Fibroblast of lung (primary cell): ENCODE measurements around the gene DNAJC5. TPM values are rescaled to one million over a fixed set of nuclear protein-coding genes. Genes with fewer than 3 reads are reported as not detected.

Experiments
- DNase-seq, 2 donors: peaks; one replicate each; pipeline versions ENCODE4 v3.0.0 to v3.0.0-alpha.2; 2010; ENCODE audit warnings: low read depth in 2 of 2
- H2AFZ ChIP-seq: 2 replicates; pipeline ENCODE4 v1.5.1; 2012; ENCODE audit warnings: low read length, control low read depth, inconsistent platforms
- H3K27ac ChIP-seq: 2 replicates; pipeline ENCODE4 v1.5.1; 2011; ENCODE audit warnings: low read length, control low read depth; ENCODE audit not compliant: insufficient read depth
- H3K27me3 ChIP-seq: 2 replicates; pipeline ENCODE4 v1.5.1; 2011; ENCODE audit warnings: mild to moderate bottlenecking, low read length; ENCODE audit not compliant: control insufficient read depth, insufficient read depth
- H3K36me3 ChIP-seq: 2 replicates; pipeline ENCODE4 v1.5.1; 2011; ENCODE audit warnings: low read length; ENCODE audit not compliant: control insufficient read depth, insufficient read depth
- H3K4me1 ChIP-seq: 2 replicates; pipeline ENCODE4 v1.5.1; 2011; ENCODE audit warnings: low read length; ENCODE audit not compliant: control insufficient read depth, insufficient read depth; ENCODE audit errors: extremely low read depth
- H3K4me2 ChIP-seq: 2 replicates; pipeline ENCODE4 v1.5.1; 2011; ENCODE audit warnings: low read length, control low read depth; ENCODE audit not compliant: insufficient read depth; ENCODE audit errors: extremely low read depth
- H3K4me3 ChIP-seq, 4 experiments: fragments of 200-600 bp in 1 of 4; sonication (generic) in 1 of 4; replicated peaks in 1 of 4; 2 replicates each; pipeline ENCODE4 v1.5.1; 2011 to 2016; ENCODE audit warnings: low read length in 4 of 4, low read depth in 3 of 4, mild to moderate bottlenecking in 3 of 4, control low read depth in 2 of 4, inconsistent platforms in 1 of 4, mixed read lengths in 1 of 4; ENCODE audit not compliant: insufficient read depth in 1 of 4; ENCODE audit errors: control extremely low read depth in 1 of 4
- H3K79me2 ChIP-seq: 2 replicates; pipeline ENCODE4 v1.5.1; 2012; ENCODE audit warnings: mild to moderate bottlenecking, low read length, inconsistent platforms; ENCODE audit not compliant: control insufficient read depth, insufficient read depth
- H3K9ac ChIP-seq: 2 replicates; pipeline ENCODE4 v1.5.1; 2011; ENCODE audit warnings: mild to moderate bottlenecking, low read length, control low read depth; ENCODE audit not compliant: insufficient read depth
- H3K9me3 ChIP-seq: 2 replicates; pipeline ENCODE4 v1.5.1; 2012; ENCODE audit warnings: low read depth, low read length; ENCODE audit not compliant: control insufficient read depth, insufficient read depth
- H4K20me1 ChIP-seq: 2 replicates; pipeline ENCODE4 v1.5.1; 2011; ENCODE audit warnings: low read length; ENCODE audit not compliant: control insufficient read depth, insufficient read depth; ENCODE audit errors: extremely low read depth
- EZH2 ChIP-seq: IDR thresholded peaks from 2 replicates; pipeline ENCODE4 v1.5.1; 2012; ENCODE audit warnings: low read length, control low read depth, mild to moderate bottlenecking; ENCODE audit errors: missing control alignments
- polyA plus RNA-seq, 2 donors: library from polyadenylated mRNA; depleted of rRNA in 1 of 2; stranded (reverse) in 1 of 2; unstranded in 1 of 2; fragments of >200 nt; gene quantifications; 2 replicates each; pipeline ENCODE4 v1.2.1, GENCODE V29; 2011 to 2012; ENCODE audit warnings: missing spikeins in 1 of 2
- total RNA-seq: library from RNA; depleted of rRNA; stranded (reverse); fragments of >200 nt; gene quantifications from 2 replicates; pipeline ENCODE4 v1.2.1, GENCODE V29; 2014
- TF ChIP-seq, protein P1 (sequence below), 2 donors: IDR thresholded peaks in 1 of 2; conservative IDR thresholded peaks in 1 of 2; 1 replicate in 1 of 2; 2 replicates in 1 of 2; pipeline ENCODE4 v1.5.1; 2011 to 2012; ENCODE audit warnings: low read length in 2 of 2, control low read depth in 1 of 2, inconsistent platforms in 1 of 2, low read depth in 1 of 2, mild to moderate bottlenecking in 1 of 2

The DNAJC5 gene
- total and polyA plus RNA-seq, 2 donors (not counting 1 experiment from before 2014, with no cell fraction given) = 29.6 to 48.9 TPM

DNA sequence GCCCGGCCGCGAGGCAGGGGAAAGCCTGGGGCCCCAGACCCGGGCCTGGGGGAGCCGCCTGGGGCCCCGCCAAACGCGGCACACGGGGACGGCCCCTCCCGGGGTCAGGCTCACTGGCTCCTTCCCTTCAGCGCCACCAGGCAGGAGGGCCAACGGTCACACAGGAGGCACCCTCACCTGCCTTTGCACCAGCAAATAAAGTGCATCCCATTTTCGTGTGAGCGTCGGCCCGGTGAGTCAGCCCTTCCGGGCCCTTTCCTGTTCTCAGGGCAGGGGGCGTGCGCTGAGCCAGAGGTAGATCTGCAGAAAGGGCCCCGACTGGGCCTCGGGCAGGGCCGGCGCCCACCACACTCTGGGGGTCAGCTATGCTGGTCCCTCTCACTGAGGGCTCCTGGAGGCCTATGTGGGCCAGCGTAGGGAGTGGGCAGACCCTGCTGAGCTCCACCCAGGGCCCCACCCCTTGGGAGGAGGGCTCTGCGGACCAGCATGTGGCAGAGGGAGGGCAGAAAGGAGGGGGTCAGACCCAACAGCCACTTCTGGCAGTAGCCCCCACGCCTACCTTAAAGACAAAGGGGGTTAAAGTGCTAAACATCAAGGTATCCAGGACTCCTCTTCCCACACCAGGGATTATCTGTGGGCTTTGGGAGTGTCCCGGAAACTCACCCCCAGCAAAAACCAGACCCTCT lies 62.2 kb downstream of the DNAJC5 start:
- H4K20me1 ChIP-seq = no peaks in the 10 kb centered on the region
- peak overlapping the region; percentile 9 to 70 (median 42) for H3K4me3 ChIP-seq
- H3K79me2 ChIP-seq = peaks cover 34% of the 10 kb centered on the region
- DNase-seq = peak; percentile 55 to 65
- H3K4me1 ChIP-seq = peaks cover 17% of the 10 kb centered on the region
- peak overlapping the region; percentile 72 for H3K4me2 ChIP-seq
- TF ChIP-seq EZH2 = no peak
- TF ChIP-seq, protein P1, sequence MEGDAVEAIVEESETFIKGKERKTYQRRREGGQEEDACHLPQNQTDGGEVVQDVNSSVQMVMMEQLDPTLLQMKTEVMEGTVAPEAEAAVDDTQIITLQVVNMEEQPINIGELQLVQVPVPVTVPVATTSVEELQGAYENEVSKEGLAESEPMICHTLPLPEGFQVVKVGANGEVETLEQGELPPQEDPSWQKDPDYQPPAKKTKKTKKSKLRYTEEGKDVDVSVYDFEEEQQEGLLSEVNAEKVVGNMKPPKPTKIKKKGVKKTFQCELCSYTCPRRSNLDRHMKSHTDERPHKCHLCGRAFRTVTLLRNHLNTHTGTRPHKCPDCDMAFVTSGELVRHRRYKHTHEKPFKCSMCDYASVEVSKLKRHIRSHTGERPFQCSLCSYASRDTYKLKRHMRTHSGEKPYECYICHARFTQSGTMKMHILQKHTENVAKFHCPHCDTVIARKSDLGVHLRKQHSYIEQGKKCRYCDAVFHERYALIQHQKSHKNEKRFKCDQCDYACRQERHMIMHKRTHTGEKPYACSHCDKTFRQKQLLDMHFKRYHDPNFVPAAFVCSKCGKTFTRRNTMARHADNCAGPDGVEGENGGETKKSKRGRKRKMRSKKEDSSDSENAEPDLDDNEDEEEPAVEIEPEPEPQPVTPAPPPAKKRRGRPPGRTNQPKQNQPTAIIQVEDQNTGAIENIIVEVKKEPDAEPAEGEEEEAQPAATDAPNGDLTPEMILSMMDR (conservative IDR thresholded peaks at IDR 0.05 in 1 of 2, IDR thresholded peaks at IDR 0.05 in 1 of 2; ENCODE audit: low read depth in 1 of 2, low read length in 2 of 2) = peak in 1 of 2 donors; percentile 17
- H3K27me3 ChIP-seq = no peaks in the 10 kb centered on the region
- peak overlapping the region; percentile 40 for H3K27ac ChIP-seq
- H3K9ac ChIP-seq = no peak overlapping the region
- H2AFZ ChIP-seq = no peak overlapping the region
- H3K9me3 ChIP-seq = no peaks in the 10 kb centered on the region
- H3K36me3 ChIP-seq = peaks cover 15% of the 10 kb centered on the region

DNA sequence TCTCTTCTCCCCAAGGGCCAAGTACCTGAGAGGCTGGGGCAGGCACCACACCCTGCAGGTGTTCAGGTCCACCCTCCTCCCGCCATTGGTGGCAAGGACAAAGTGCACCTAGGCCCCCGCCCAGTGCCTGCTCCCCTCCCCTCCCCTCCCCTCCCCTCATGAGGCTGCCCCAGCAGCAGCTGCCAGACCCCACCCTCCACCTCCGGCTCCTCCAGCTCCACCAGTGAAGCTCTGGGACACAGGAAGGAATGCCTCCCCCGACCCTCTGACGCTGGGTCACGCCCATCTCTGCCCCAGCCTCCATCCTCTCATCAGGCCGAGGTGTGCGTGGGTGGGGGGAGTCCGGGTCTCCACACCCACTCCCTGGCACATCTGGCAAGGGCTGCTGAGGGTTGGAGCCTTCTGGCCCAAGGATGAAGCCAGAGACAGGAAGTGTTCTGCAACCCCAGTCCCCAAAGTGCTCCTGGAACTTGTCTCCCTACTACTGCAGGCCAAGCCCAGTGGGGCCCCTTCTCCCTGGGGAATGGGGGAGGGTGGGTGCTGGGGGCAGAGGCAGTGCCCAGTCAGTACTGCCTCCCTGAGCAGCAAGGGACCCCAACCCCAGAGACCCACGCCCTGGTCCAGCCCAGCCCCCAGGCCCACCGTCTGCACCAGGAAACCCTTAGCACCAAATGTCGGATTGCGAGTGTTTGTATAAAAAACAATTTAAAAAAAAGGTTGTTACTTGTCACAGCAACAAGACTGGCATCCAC lies 62.9 kb downstream of the DNAJC5 start:
- peak in 1 of 2 donors; percentile 25 for DNase-seq
- TF ChIP-seq, protein P1 (conservative IDR thresholded peaks at IDR 0.05 in 1 of 2, IDR thresholded peaks at IDR 0.05 in 1 of 2; ENCODE audit: low read depth in 1 of 2, low read length in 2 of 2) = no peak
- no peak for TF ChIP-seq EZH2
- no peak overlapping the region for H3K27ac ChIP-seq
- H3K9ac ChIP-seq = no peak overlapping the region
- peak overlapping the region; percentile 72 for H3K4me2 ChIP-seq
- H3K79me2 ChIP-seq = peaks cover 27% of the 10 kb centered on the region
- H3K36me3 ChIP-seq = peaks cover 22% of the 10 kb centered on the region
- H3K4me3 ChIP-seq = no peak overlapping the region
- no peaks in the 10 kb centered on the region for H3K9me3 ChIP-seq
- H3K4me1 ChIP-seq = peaks cover 17% of the 10 kb centered on the region
- H4K20me1 ChIP-seq = no peaks in the 10 kb centered on the region
- no peak overlapping the region for H2AFZ ChIP-seq
- H3K27me3 ChIP-seq = no peaks in the 10 kb centered on the region

DNA sequence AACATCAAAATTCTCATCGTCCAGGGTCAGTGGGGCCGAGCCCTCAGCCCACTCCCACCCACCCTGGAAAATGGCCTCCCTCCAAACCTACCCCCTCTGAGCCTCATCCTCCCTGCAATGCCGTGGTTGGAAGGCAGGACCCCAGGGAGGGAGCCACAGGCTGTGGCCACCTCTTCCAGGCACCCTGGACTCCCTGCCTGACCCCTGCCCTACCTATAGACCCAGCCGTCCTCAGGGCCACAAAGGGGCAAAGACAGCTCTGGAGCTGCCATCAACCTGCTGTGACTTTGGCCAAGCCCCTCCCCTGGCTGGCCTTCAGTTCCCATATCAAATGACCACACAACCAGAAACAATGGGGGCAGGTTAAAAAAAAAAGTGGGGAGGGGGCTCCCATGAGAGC lies 63.5 kb downstream of the DNAJC5 start:
- DNase-seq = no peak
- Histone ChIP-seq H3K36me3 (peaks cover 26% of the 10 kb centered on the region), H3K4me2 (no peak overlapping the region), H2AFZ (no peak overlapping the region), H3K79me2 (peaks cover 26% of the 10 kb centered on the region), H3K27ac (no peak overlapping the region), H3K9ac (no peak overlapping the region), H3K4me1 (peaks cover 17% of the 10 kb centered on the region), H3K4me3 (no peak overlapping the region), H4K20me1 (no peaks in the 10 kb centered on the region), H3K9me3 (no peaks in the 10 kb centered on the region), H3K27me3 (no peaks in the 10 kb centered on the region)
- no peak for TF ChIP-seq EZH2
- TF ChIP-seq, protein P1 (conservative IDR thresholded peaks at IDR 0.05 in 1 of 2, IDR thresholded peaks at IDR 0.05 in 1 of 2; ENCODE audit: low read depth in 1 of 2, low read length in 2 of 2) = no peak
